H4 (cell line): ENCODE measurements around the gene TMEM256. TPM values are rescaled to one million over a fixed set of nuclear protein-coding genes. Genes with fewer than 3 reads are reported as not detected.

Experiments
- total RNA-seq: library from RNA; depleted of rRNA; stranded (reverse); fragments of >200 nt; shearing (Covaris generic); gene quantifications from 2 replicates; pipeline ENCODE4 v1.2.3, GENCODE V29; 2014; rRNA removed

The TMEM256 gene
- total RNA-seq, 1 experiment from 2014 or later: 76.1 TPM

Other genes with a start within 250 kb of the TMEM256 start
- gene ASGR1, start 224.7 kb downstream of the TMEM256 start, total RNA-seq: 1.4 TPM in 1 of 2 replicates, not detected in the other
- 2.3 and 3.9 TPM in 2 replicates for gene DLG4, start 184.3 kb downstream of the TMEM256 start, total RNA-seq
- gene ACADVL, start 184.2 kb downstream of the TMEM256 start, total RNA-seq: 118 and 161 TPM in 2 replicates
- 24.8 and 36.1 TPM in 2 replicates for gene DVL2, start 169.6 kb downstream of the TMEM256 start, total RNA-seq
- gene PHF23, start 164.6 kb downstream of the TMEM256 start, total RNA-seq: 37.5 and 45.3 TPM in 2 replicates
- 396 and 471 TPM in 2 replicates for gene GABARAP, start 161.6 kb downstream of the TMEM256 start, total RNA-seq
- 18.2 and 19.8 TPM in 2 replicates for gene CTDNEP1, start 152.4 kb downstream of the TMEM256 start, total RNA-seq
- gene ELP5, start 151.9 kb downstream of the TMEM256 start, total RNA-seq: 25.1 and 30.0 TPM in 2 replicates
- gene CLDN7, start 141.6 kb downstream of the TMEM256 start, total RNA-seq: not detected in 2 replicates
- gene SLC2A4, start 122.4 kb downstream of the TMEM256 start, total RNA-seq: 0.17 and 0.23 TPM in 2 replicates
- gene YBX2, start 109.5 kb downstream of the TMEM256 start, total RNA-seq: not detected in 2 replicates
- gene EIF5A, start 96.5 kb downstream of the TMEM256 start, total RNA-seq: 460 and 526 TPM in 2 replicates
- 55.9 and 65.1 TPM in 2 replicates for gene GPS2, start 88.7 kb downstream of the TMEM256 start, total RNA-seq
- gene NEURL4, start 74.8 kb downstream of the TMEM256 start, total RNA-seq: 3.4 and 3.5 TPM in 2 replicates
- gene ACAP1, start 67.6 kb downstream of the TMEM256 start, total RNA-seq: 0.19 TPM in 1 of 2 replicates, not detected in the other
- 0.78 and 2.4 TPM in 2 replicates for gene KCTD11, start 51.9 kb downstream of the TMEM256 start, total RNA-seq
- gene TMEM95, start 48.9 kb downstream of the TMEM256 start, total RNA-seq: not detected in 2 replicates
- not detected in 2 replicates for gene TNK1, start 23.0 kb downstream of the TMEM256 start, total RNA-seq
- 20.0 and 22.7 TPM in 2 replicates for gene PLSCR3, start 9.6 kb downstream of the TMEM256 start, total RNA-seq
- gene NLGN2, start 3.7 kb upstream of the TMEM256 start, total RNA-seq: 3.1 and 3.5 TPM in 2 replicates
- gene SPEM1, start 16.2 kb upstream of the TMEM256 start, total RNA-seq: not detected in 2 replicates
- gene SPEM2, start 21.5 kb upstream of the TMEM256 start, total RNA-seq: not detected in 2 replicates
- not detected in 2 replicates for gene SPEM3, start 24.8 kb upstream of the TMEM256 start, total RNA-seq
- 0.81 and 2.0 TPM in 2 replicates for gene TMEM102, start 31.3 kb upstream of the TMEM256 start, total RNA-seq
- gene FGF11, start 35.4 kb upstream of the TMEM256 start, total RNA-seq: not detected in 2 replicates
- 4.4 and 6.3 TPM in 2 replicates for gene CHRNB1, start 41.0 kb upstream of the TMEM256 start, total RNA-seq
- 4.5 and 7.5 TPM in 2 replicates for gene ZBTB4, start 75.5 kb upstream of the TMEM256 start, total RNA-seq
- gene SLC35G6, start 77.3 kb upstream of the TMEM256 start, total RNA-seq: not detected in 2 replicates
- 9.9 and 11.3 TPM in 2 replicates for gene POLR2A, start 80.3 kb upstream of the TMEM256 start, total RNA-seq
- 2.4 TPM in 1 of 2 replicates, not detected in the other for gene TNFSF12, start 145.0 kb upstream of the TMEM256 start, total RNA-seq
- 0.43 TPM in 1 of 2 replicates, not detected in the other for gene TNFSF13, start 154.7 kb upstream of the TMEM256 start, total RNA-seq
- 59.5 and 61.3 TPM in 2 replicates for gene SENP3, start 157.8 kb upstream of the TMEM256 start, total RNA-seq
- 19.9 and 21.6 TPM in 2 replicates for gene CD68, start 175.5 kb upstream of the TMEM256 start, total RNA-seq
- 146 and 193 TPM in 2 replicates for gene MPDU1, start 179.8 kb upstream of the TMEM256 start, total RNA-seq
- gene SOX15, start 186.0 kb upstream of the TMEM256 start, total RNA-seq: not detected in 2 replicates
- gene FXR2, start 210.8 kb upstream of the TMEM256 start, total RNA-seq: 11.4 and 16.5 TPM in 2 replicates
- gene SAT2, start 223.7 kb upstream of the TMEM256 start, total RNA-seq: 39.6 and 45.6 TPM in 2 replicates
- gene SHBG, start 226.0 kb upstream of the TMEM256 start, total RNA-seq: not detected in 2 replicates
- not detected in 2 replicates for gene ATP1B2, start 246.8 kb upstream of the TMEM256 start, total RNA-seq